Upper lobe of right lung (tissue), 1 donor: ENCODE data around the gene PPP6R2. TPM values are rescaled to one million over a fixed set of nuclear protein-coding genes. Genes with fewer than 3 reads are reported as not detected.

Source experiments
- ATAC-seq: fragments of 200-7000 bp; cut with Tn5 transposase; one replicate; pipeline ENCODE4 v1.9.1; 2020; ENCODE audit warnings: mild to moderate bottlenecking, moderate library complexity
- DNase-seq: peaks from one replicate; pipeline ENCODE4 v3.0.0-alpha.2; 2020
- H3K27ac ChIP-seq: fragments of 200-600 bp; one replicate; pipeline ENCODE4 v1.8.0; 2022
- H3K27me3 ChIP-seq: fragments of 200-600 bp; one replicate; pipeline ENCODE4 v1.8.0; 2022; ENCODE audit warnings: mild to moderate bottlenecking
- H3K36me3 ChIP-seq: fragments of 200-600 bp; one replicate; pipeline ENCODE4 v1.8.0; 2022
- H3K4me1 ChIP-seq: fragments of 200-600 bp; one replicate; pipeline ENCODE4 v1.8.0; 2022
- H3K4me3 ChIP-seq: fragments of 200-600 bp; one replicate; pipeline ENCODE4 v1.8.0; 2022; ENCODE audit warnings: mild to moderate bottlenecking
- H3K9me3 ChIP-seq: fragments of 200-600 bp; one replicate; pipeline ENCODE4 v1.8.0; 2022
- CTCF ChIP-seq: fragments of 200-600 bp; IDR thresholded peaks from one replicate; pipeline ENCODE4 v1.8.0; 2022; ENCODE audit warnings: antibody characterized with exemption
- intact Hi-C: fragments of 100-400 bp; cut with DNase I; formaldehyde crosslinking; loops from one replicate; pipeline ENCODE4 v1.11.0; 2022
- total RNA-seq: library from RNA; stranded (reverse); fragmentation: NEBNext Ultra II Directional; extraction: Animal tissue kit (Norgen Biotek cat#: 25700); gene quantifications from one replicate; pipeline ENCODE4 v1.2.1, GENCODE V29; 2021
- donor health status: DM: no; HTN: yes; CAD: no; lungs with severe emphysema.

PPP6R2 gene
- total RNA-seq, 1 donor from 2014 or later = 54.0 TPM

GRCh38 chr22:50468626-50469025 lies 125.5 kb downstream of the PPP6R2 start:
- no peaks in the 10 kb centered on the region for H3K9me3 ChIP-seq
- ATAC-seq = no peak
- DNase-seq = no peak
- peak overlapping the region; percentile 55 for H3K27ac ChIP-seq
- peaks cover 44% of the 10 kb centered on the region for H3K36me3 ChIP-seq
- no peaks in the 10 kb centered on the region for H3K27me3 ChIP-seq
- no peak overlapping the region for H3K4me3 ChIP-seq
- intact Hi-C loops = no loop called here
- H3K4me1 ChIP-seq = peaks cover 43% of the 10 kb centered on the region
- no peak for TF ChIP-seq CTCF

- intact Hi-C loops = no loop called here
- DNase-seq (peak; percentile 86), ATAC-seq (peak; percentile 65)
- no peak for TF ChIP-seq CTCF
- peaks cover 34% of the 10 kb centered on the region for H3K36me3 ChIP-seq
- peak overlapping the region; percentile 55 for H3K27ac ChIP-seq
- peaks cover 47% of the 10 kb centered on the region for H3K4me1 ChIP-seq
- peak overlapping the region; percentile 10 for H3K4me3 ChIP-seq
- no peaks in the 10 kb centered on the region for H3K27me3 ChIP-seq
- no peaks in the 10 kb centered on the region for H3K9me3 ChIP-seq
These were observed 126.5 kb downstream of the PPP6R2 start for GRCh38 chr22:50469377-50470305.

- H3K27me3 ChIP-seq = no peaks in the 10 kb centered on the region
- ATAC-seq (no peak), DNase-seq (no peak)
- intact Hi-C loops = no loop called here
- peaks cover 50% of the 10 kb centered on the region for H3K4me1 ChIP-seq
- peak overlapping the region; percentile 3 for H3K27ac ChIP-seq
- H3K36me3 ChIP-seq = peaks cover 26% of the 10 kb centered on the region
- H3K4me3 ChIP-seq = no peak overlapping the region
- no peaks in the 10 kb centered on the region for H3K9me3 ChIP-seq
- no peak for TF ChIP-seq CTCF
These were observed 127.4 kb downstream of the PPP6R2 start for GRCh38 chr22:50470491-50470890.

GRCh38 chr22:50471197-50471847 lies 128.2 kb downstream of the PPP6R2 start:
- intact Hi-C loops = no loop called here
- Histone ChIP-seq H3K27me3 (no peaks in the 10 kb centered on the region), H3K36me3 (peaks cover 18% of the 10 kb centered on the region), H3K9me3 (no peaks in the 10 kb centered on the region), H3K4me1 (peaks cover 52% of the 10 kb centered on the region), H3K4me3 (no peak overlapping the region), H3K27ac (peak overlapping the region; percentile 3)
- DNase-seq = no peak
- ATAC-seq = no peak
- no peak for TF ChIP-seq CTCF

- H3K9me3 ChIP-seq = no peaks in the 10 kb centered on the region
- no peak for ATAC-seq
- no peak for TF ChIP-seq CTCF
- intact Hi-C loops = no loop called here
- DNase-seq = no peak
- peaks cover 52% of the 10 kb centered on the region for H3K4me1 ChIP-seq
- no peak overlapping the region for H3K27ac ChIP-seq
- no peaks in the 10 kb centered on the region for H3K27me3 ChIP-seq
- H3K4me3 ChIP-seq = no peak overlapping the region
- H3K36me3 ChIP-seq = peaks cover 12% of the 10 kb centered on the region
These were observed 128.8 kb downstream of the PPP6R2 start for GRCh38 chr22:50471962-50472361.
